GM03348 (cell line): Measurements from ENCODE around the gene DCP1B.

Source experiments
- DNase-seq: peaks from one replicate; pipeline ENCODE4 v3.0.0; 2012; ENCODE audit warnings: low spot score

DCP1B gene

DNA sequence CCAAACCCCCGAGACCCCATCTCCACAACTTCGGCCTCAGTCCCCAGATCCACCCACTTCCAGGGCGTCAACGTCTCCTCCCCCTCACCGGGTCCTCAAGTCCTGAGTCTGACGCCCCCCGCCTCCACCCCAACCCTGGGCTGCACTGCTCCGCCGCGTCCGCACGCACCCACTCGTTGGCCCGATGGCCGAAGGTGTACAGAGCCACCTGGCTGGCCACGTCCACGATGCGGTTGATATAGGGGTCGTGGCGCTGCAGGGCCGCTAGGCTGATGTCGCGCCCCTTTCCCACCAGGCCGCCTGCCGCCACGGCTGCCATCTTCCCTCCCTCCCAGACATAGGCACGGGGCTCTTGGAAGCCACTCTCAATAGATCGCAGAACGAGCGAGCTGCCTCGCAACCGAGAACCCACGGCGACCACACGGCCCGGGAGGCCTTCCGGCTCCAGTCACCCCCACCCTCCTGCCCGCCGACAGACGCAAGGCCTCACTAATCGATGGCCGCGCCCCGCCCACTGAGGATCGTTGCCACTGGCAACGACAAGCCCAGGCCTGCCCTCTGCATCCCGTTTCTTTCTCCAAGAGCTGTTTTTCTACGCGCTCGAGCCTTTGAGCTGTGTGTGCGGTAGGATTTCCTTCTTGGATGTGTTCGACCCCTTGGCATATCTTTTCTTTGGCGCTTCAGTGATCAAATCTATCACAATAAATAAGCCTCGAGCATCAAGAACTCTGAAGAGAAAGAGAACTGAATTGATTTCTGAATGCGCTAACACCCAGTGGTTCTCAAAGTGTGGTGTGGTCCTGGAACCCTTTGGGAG is at the start of gene DCP1B:
Gene DCP1B, minus strand, starts transcription at position 345 of the 817 bp plus-strand sequence. Its CDS starts 26 bp downstream, at position 319.
- peak; percentile 98 for DNase-seq

GRCh38 chr12:2053691-2054090 is 49.4 kb upstream of the DCP1B start:
- DNase-seq = peak; percentile 74

DNA sequence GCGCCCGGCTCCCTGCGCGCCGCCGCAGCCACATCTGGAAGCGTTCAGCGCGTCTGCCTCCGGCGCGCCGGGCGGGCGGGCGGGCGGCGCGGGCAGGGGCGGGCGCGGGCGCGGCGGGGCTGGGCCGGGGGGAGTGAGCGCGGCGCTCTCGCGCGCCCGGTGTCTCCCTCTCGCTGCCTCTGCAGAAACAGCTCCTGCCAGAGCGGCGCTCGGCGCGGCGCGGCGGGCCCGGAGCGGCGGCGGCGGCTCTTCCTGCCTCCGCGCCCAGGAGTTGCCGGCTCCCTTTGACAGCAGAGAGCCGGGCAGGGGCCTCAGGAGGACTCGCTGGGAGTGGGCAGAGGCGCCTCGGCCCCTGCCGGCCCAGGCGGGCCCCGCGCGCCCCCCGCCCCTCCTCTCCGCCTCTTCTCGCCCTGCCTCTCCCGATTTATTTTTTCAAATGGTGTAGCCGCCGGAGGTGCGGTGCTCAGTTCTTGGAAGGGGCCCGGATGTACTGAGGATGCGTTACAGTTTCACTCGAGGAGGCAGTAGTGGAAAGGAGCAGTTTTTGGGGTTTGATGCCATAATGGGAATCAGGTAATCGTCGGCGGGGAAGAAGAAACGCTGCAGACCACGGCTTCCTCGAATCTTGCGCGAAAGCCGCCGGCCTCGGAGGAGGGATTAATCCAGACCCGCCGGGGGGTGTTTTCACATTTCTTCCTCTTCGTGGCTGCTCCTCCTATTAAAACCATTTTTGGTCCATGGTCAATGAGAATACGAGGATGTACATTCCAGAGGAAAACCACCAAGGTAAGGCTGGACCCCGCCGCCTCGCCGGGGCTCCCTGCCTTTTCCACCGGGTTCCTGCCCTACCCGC is 48.8 kb upstream of the DCP1B start, which contains the start of gene CACNA1C:
Gene CACNA1C, plus strand, starts transcription at position 162 of the 853 bp plus-strand sequence. Its CDS starts 576 bp downstream, at position 738.
- DNase-seq = peak; percentile 93

DNA sequence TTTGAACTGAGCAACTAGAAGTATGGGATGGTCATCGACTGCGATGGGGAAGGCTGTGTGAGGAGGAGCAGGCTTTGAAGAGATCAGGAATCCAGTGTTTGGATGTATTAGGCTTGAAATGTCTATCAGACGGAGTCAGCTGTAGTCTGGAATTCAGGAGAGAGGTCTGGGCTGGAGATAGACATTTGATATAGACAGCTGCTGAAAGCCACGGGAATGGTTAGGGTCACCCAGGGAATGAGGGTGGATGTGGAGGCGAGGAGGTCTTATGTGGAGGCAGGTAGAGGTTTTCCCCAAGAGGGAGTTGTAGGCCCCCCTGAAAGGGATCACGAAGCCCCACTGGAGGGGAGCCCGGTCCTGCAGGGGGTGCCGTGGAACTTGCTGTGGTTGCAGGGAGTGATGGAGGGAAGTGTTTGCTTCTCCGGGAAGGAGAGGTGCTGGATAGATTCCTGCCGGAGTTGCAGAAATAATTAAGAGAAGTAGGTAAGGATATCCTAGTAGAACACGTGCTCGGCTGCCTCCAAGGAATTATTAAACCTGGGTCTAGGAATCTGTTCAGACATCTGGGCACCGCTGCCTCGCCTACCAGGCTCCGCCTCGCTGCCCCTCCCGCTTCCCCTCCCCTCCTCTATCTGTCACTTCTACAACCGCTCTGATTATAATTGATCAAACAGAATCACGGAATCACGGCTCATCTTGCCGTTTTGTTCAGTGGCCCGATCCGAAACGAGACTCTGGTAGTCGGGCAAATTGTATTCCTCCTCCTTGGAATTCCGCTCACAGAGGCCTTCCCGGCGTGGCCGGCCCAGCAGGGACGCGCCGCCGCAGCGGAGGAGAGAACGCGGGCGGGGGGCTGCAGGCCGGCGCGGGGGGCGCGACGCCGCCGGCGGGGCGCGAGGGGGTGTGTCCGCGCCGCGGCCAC is 47.7 kb upstream of the DCP1B start:
- DNase-seq = peak; percentile 49

GRCh38 chr12:2049604-2050540 is 45.6 kb upstream of the DCP1B start:
- DNase-seq = peak; percentile 25

GRCh38 chr12:2047752-2048151 is 43.5 kb upstream of the DCP1B start:
- DNase-seq = no peak

GRCh38 chr12:2046957-2047356 is 42.7 kb upstream of the DCP1B start:
- DNase-seq = no peak

DNA sequence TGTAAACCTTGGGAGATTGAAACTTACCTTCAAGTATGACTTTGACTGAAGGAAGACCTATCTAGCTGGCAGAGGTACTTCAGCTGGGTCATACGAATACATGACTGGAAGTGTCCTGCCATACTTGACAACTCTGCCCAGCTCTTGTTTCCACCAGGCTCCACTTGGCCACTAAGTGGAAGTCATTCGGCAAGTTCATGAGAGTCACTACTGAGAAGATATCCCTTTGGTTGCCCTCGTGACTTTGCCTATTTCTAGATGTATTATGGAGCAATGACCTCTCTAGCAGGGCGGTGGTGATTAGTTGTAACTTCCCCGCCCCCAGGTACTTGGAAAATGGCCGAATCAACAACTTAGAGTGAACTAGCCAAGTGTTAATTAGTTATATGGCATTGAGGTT is 39.9 kb upstream of the DCP1B start:
- DNase-seq = no peak

DNA sequence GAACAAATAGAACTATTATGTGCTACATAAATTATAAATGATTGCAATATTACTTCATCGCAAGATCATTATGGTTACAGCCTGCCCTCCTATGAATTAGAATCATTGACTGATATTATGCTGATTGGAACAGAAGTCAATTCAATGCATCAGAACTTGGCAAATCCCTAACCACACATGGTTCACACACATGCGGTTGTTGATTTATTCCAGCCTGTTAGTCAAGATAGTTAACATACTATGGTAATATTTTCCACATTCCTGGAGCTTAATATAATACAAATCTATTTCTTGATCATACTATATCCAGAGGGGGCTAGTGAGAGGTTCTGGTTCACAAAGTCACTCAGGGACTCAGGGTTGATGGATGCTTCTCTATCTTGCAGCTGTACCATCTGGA is 38.8 kb upstream of the DCP1B start:
- DNase-seq = peak; percentile 34

DNA sequence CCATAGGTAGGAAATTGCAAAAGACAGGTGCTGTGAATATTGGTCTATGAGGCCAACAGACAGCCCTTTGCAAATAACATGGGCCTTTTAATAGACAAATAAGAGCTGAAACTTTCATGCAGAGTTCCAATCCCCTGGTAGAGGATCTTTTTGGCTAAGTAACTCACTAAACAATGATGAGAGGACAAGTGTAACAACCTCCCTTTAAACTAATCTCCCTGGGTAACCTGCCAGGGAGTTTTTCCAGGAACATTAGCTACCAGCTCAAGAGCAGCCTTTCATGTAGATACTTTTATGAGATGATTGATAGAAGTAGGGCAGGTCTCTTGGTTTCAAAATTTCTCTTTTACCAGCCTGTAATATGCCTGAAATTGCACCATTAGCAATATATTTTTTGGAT is 34.8 kb upstream of the DCP1B start:
- DNase-seq = no peak

- DNase-seq = peak; percentile 26
These were observed 31.3 kb upstream of the DCP1B start for GRCh38 chr12:2035431-2036055.

- peak; percentile 96 for DNase-seq
These were observed 30.6 kb upstream of the DCP1B start for GRCh38 chr12:2034633-2035430.

DNA sequence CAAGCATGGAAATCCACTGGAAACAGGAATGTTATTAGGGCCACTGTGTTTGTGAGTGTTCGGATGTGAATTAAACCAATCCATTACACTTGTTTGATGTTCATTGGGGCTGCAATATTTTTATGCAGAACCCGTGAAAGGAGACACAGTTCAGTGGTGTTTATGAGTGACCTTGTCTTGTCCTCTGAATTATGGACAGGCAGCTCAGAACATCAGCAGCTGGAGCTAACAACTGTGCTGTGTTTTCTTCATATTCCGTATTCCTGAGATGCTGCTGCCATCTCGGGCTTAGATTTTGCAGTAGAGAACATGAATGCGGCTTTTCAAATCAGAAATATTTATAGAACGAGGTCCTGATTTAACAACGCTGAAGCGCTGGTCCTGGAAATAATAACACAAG is 28.2 kb upstream of the DCP1B start:
- DNase-seq = no peak

GRCh38 chr12:2029851-2030250 is 25.6 kb upstream of the DCP1B start:
- no peak for DNase-seq

- DNase-seq = no peak
These were observed 23.1 kb upstream of the DCP1B start for GRCh38 chr12:2027351-2027750.

DNA sequence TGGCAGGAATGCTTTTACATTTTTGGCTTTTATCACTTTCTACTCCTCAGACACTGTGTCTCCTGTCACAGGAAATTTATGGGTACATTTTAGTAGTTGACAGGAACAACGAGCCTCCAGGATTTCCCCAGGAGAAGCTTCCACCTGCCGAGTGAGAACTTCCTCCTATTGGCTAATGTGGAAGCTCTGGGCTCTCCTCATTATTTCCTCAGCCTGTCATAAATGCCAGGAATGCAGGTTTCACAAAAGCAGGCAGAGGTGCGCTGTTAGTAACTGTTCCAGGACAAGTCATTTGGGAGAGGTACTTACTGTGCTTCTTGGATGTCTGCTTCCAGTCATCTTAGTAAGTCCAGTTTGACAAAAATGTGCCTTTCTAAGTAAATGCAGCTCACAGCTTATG is 19.1 kb upstream of the DCP1B start:
- DNase-seq = no peak

- no peak for DNase-seq
These were observed 16.3 kb upstream of the DCP1B start for GRCh38 chr12:2020511-2020910.

- no peak for DNase-seq
These were observed 14.9 kb upstream of the DCP1B start for GRCh38 chr12:2019126-2019525.

DNA sequence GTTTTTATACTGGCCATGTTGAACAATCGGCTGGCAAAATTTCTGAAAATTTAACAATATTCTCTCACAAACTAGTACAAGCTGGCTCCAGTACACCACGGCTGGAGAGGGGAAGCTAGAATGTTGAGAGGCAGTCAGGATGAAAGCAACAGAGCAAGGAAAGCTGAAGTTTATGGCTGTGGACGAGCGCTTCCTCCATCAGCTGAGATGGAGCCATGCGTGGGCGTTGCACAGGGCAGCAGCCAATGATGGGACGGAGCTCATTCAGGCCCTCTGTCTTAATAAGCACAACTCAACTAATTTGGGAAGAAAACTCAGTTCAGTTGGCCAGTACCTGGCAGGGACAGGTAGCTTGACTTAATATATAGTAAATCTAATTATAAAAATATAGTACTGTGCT is 14.1 kb upstream of the DCP1B start:
- DNase-seq = no peak
